Left ventricle myocardium inferior (tissue), 1 donor: ENCODE data around the gene DENND4A. TPM values are rescaled to one million over a fixed set of nuclear protein-coding genes. Genes with fewer than 3 reads are reported as not detected.

Source experiments
- DNase-seq: peaks from one replicate; pipeline ENCODE4 v3.0.0-alpha.2; 2020
- H3K27ac ChIP-seq: fragments of 200-600 bp; replicated peaks from 2 replicates; pipeline ENCODE4 v1.8.0; 2021
- H3K27me3 ChIP-seq: fragments of 200-600 bp; 2 replicates; pipeline ENCODE4 v1.8.0; 2021; ENCODE audit warnings: low read depth
- H3K36me3 ChIP-seq: fragments of 200-600 bp; 2 replicates; pipeline ENCODE4 v1.8.0; 2021
- H3K4me1 ChIP-seq: fragments of 200-600 bp; 2 replicates; pipeline ENCODE4 v1.8.0; 2021
- H3K4me3 ChIP-seq: fragments of 200-600 bp; 2 replicates; pipeline ENCODE4 v1.8.0; 2021; ENCODE audit warnings: mild to moderate bottlenecking, moderate library complexity
- H3K9me3 ChIP-seq: fragments of 200-600 bp; replicated peaks from 2 replicates; pipeline ENCODE4 v1.8.0; 2021
- CTCF ChIP-seq: fragments of 200-600 bp; IDR thresholded peaks from 2 replicates; pipeline ENCODE4 v1.8.0; 2021; ENCODE audit warnings: antibody characterized with exemption, mild to moderate bottlenecking, borderline replicate concordance
- intact Hi-C: fragments of 100-400 bp; cut with micrococcal nuclease; formaldehyde crosslinking; loops from one replicate; pipeline ENCODE4 v1.11.0; 2022
- total RNA-seq: library from RNA; stranded (reverse); fragmentation: NEBNext Ultra II Directional; extraction: Animal tissue kit (Norgen Biotek cat#: 25700); gene quantifications from one replicate; pipeline ENCODE4 v1.2.1, GENCODE V29; 2021
- donor health status: DM: no; HTN: yes; CAD: no; lungs with severe emphysema.

Gene DENND4A
- total RNA-seq, 1 donor from 2014 or later: 13.5 TPM

GRCh38 chr15:65712415-65712814 lies 79.7 kb downstream of the DENND4A start:
- H3K4me3 ChIP-seq: no peak overlapping the region
- no peaks in the 10 kb centered on the region for H3K27me3 ChIP-seq
- H3K27ac ChIP-seq: no peak overlapping the region
- H3K4me1 ChIP-seq: no peaks in the 10 kb centered on the region
- TF ChIP-seq CTCF: no peak
- no peak for DNase-seq
- intact Hi-C loops: no loop called here
- H3K36me3 ChIP-seq: peaks cover 34% of the 10 kb centered on the region
- H3K9me3 ChIP-seq: no peaks in the 10 kb centered on the region

- no peak for DNase-seq
- Histone ChIP-seq H3K27me3 (no peaks in the 10 kb centered on the region), H3K27ac (no peak overlapping the region), H3K4me1 (no peaks in the 10 kb centered on the region), H3K36me3 (peaks cover 61% of the 10 kb centered on the region), H3K4me3 (no peak overlapping the region), H3K9me3 (no peaks in the 10 kb centered on the region)
- TF ChIP-seq CTCF: no peak
- intact Hi-C loops: no loop called here
Measured at GRCh38 chr15:65695081-65695480, 97.0 kb downstream of the DENND4A start.

- Histone ChIP-seq H3K9me3 (peaks cover 3% of the 10 kb centered on the region), H3K4me3 (no peak overlapping the region), H3K27me3 (no peaks in the 10 kb centered on the region), H3K36me3 (peaks cover 59% of the 10 kb centered on the region), H3K4me1 (no peaks in the 10 kb centered on the region), H3K27ac (no peak overlapping the region)
- no peak for TF ChIP-seq CTCF
- no peak for DNase-seq
- intact Hi-C loops: no loop called here
Measured at GRCh38 chr15:65690778-65691177, 101.3 kb downstream of the DENND4A start.

GRCh38 chr15:65690173-65690572 lies 101.9 kb downstream of the DENND4A start:
- no peak overlapping the region for H3K4me3 ChIP-seq
- intact Hi-C loops: no loop called here
- no peaks in the 10 kb centered on the region for H3K27me3 ChIP-seq
- no peak for DNase-seq
- H3K9me3 ChIP-seq: peaks cover 3% of the 10 kb centered on the region
- H3K36me3 ChIP-seq: peaks cover 54% of the 10 kb centered on the region
- no peak overlapping the region for H3K27ac ChIP-seq
- TF ChIP-seq CTCF: no peak
- H3K4me1 ChIP-seq: no peaks in the 10 kb centered on the region

GRCh38 chr15:65688462-65688861 lies 103.6 kb downstream of the DENND4A start:
- Histone ChIP-seq H3K27ac (no peak overlapping the region), H3K9me3 (peaks cover 3% of the 10 kb centered on the region), H3K4me1 (no peaks in the 10 kb centered on the region), H3K4me3 (no peak overlapping the region), H3K27me3 (no peaks in the 10 kb centered on the region), H3K36me3 (peaks cover 51% of the 10 kb centered on the region)
- DNase-seq: no peak
- TF ChIP-seq CTCF: no peak
- intact Hi-C loops: no loop called here

- Histone ChIP-seq H3K36me3 (no peaks in the 10 kb centered on the region), H3K4me3 (no peak overlapping the region), H3K27ac (no peak overlapping the region), H3K9me3 (peaks cover 1% of the 10 kb centered on the region), H3K4me1 (no peaks in the 10 kb centered on the region), H3K27me3 (no peaks in the 10 kb centered on the region)
- no peak for TF ChIP-seq CTCF
- DNase-seq: no peak
- intact Hi-C loops: no loop called here
Measured at GRCh38 chr15:65682404-65682911, 109.6 kb downstream of the DENND4A start.
